Osteoblast (primary cell): ENCODE measurements around the gene COG4. TPM values are rescaled to one million over a fixed set of nuclear protein-coding genes. Genes with fewer than 3 reads are reported as not detected.

ENCODE experiments used
- DNase-seq: peaks from one replicate; pipeline ENCODE4 v3.0.0; 2011; ENCODE audit warnings: low spot score, mixed read lengths; ENCODE audit not compliant: insufficient read length; ENCODE audit errors: missing footprints
- H2AFZ ChIP-seq: 2 replicates; pipeline ENCODE4 v1.6.0; 2011; ENCODE audit warnings: mild to moderate bottlenecking, low read length
- H3K27ac ChIP-seq: 2 replicates; pipeline ENCODE4 v1.5.1; 2011; ENCODE audit warnings: mild to moderate bottlenecking, low read depth, low read length, moderate library complexity
- H3K27me3 ChIP-seq: 2 replicates; pipeline ENCODE4 v1.6.0; 2012; ENCODE audit warnings: mild to moderate bottlenecking, control low read depth, inconsistent platforms, low read length, moderate library complexity; ENCODE audit not compliant: insufficient read depth
- H3K36me3 ChIP-seq: 2 replicates; pipeline ENCODE4 v1.5.1; 2011; ENCODE audit warnings: mild to moderate bottlenecking, low read length, control low read depth, moderate library complexity; ENCODE audit not compliant: insufficient read depth
- H3K4me1 ChIP-seq: 2 replicates; pipeline ENCODE4 v1.5.1; 2011; ENCODE audit warnings: mild to moderate bottlenecking, low read length, control low read depth, moderate library complexity; ENCODE audit not compliant: insufficient read depth
- H3K4me2 ChIP-seq: 2 replicates; pipeline ENCODE4 v1.6.0; 2011; ENCODE audit warnings: mild to moderate bottlenecking, low read length; ENCODE audit not compliant: insufficient read depth
- H3K4me3 ChIP-seq: fragments of 200-600 bp; sonication (generic); 3 replicates; pipeline ENCODE4 v1.5.1; 2012; ENCODE audit warnings: mild to moderate bottlenecking, low read length, inconsistent platforms; ENCODE audit not compliant: insufficient read depth
- H3K79me2 ChIP-seq: 2 replicates; pipeline ENCODE4 v1.6.0; 2012; ENCODE audit warnings: mild to moderate bottlenecking, low read length, control low read depth, inconsistent platforms; ENCODE audit not compliant: insufficient read depth
- H3K9me3 ChIP-seq: 2 replicates; pipeline ENCODE4 v1.5.1; 2011; ENCODE audit warnings: low read depth, low read length, control low read depth
- H4K20me1 ChIP-seq: 2 replicates; pipeline ENCODE4 v1.6.0; 2012; ENCODE audit warnings: mild to moderate bottlenecking, low read length, control low read depth; ENCODE audit not compliant: insufficient read depth
- total RNA-seq: library from RNA; depleted of rRNA; stranded (reverse); fragments of >200 nt; gene quantifications from 2 replicates; pipeline ENCODE4 v1.2.3, GENCODE V29; 2012
- TF ChIP-seq, protein P1 (sequence below): IDR thresholded peaks from 2 replicates; pipeline ENCODE4 v1.5.1; 2011; ENCODE audit warnings: mild to moderate bottlenecking, low read depth, low read length, moderate library complexity; ENCODE audit errors: extremely low read depth

COG4 gene
- total RNA-seq, 1 donor = 61.5 TPM

DNA sequence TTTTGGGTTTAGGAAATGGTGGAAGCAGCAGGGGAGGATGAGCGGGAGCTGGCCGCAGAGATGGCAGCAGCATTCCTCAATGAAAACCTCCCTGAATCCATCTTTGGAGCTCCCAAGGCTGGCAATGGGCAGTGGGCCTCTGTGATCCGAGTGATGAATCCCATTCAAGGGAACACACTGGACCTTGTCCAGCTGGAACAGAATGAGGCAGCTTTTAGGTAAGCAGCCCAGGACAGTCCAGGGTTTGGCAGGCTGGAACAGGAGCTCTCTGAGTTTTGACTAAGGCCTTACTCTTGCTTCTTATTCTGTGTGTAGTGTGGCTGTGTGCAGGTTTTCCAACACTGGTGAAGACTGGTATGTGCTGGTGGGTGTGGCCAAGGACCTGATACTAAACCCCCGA is 41.7 kb upstream of the COG4 start:
- TF ChIP-seq, protein P1, sequence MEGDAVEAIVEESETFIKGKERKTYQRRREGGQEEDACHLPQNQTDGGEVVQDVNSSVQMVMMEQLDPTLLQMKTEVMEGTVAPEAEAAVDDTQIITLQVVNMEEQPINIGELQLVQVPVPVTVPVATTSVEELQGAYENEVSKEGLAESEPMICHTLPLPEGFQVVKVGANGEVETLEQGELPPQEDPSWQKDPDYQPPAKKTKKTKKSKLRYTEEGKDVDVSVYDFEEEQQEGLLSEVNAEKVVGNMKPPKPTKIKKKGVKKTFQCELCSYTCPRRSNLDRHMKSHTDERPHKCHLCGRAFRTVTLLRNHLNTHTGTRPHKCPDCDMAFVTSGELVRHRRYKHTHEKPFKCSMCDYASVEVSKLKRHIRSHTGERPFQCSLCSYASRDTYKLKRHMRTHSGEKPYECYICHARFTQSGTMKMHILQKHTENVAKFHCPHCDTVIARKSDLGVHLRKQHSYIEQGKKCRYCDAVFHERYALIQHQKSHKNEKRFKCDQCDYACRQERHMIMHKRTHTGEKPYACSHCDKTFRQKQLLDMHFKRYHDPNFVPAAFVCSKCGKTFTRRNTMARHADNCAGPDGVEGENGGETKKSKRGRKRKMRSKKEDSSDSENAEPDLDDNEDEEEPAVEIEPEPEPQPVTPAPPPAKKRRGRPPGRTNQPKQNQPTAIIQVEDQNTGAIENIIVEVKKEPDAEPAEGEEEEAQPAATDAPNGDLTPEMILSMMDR = no peak
- H3K4me1 ChIP-seq = peaks cover 24% of the 10 kb centered on the region
- H2AFZ ChIP-seq = no peak overlapping the region
- peak overlapping the region; percentile 69 for H3K27ac ChIP-seq
- DNase-seq = no peak
- no peaks in the 10 kb centered on the region for H3K9me3 ChIP-seq
- no peak overlapping the region for H3K4me2 ChIP-seq
- H3K36me3 ChIP-seq = peaks cover 95% of the 10 kb centered on the region
- H3K79me2 ChIP-seq = peaks cover 31% of the 10 kb centered on the region
- no peaks in the 10 kb centered on the region for H3K27me3 ChIP-seq
- peaks cover 12% of the 10 kb centered on the region for H4K20me1 ChIP-seq
- H3K4me3 ChIP-seq = no peak overlapping the region

DNA sequence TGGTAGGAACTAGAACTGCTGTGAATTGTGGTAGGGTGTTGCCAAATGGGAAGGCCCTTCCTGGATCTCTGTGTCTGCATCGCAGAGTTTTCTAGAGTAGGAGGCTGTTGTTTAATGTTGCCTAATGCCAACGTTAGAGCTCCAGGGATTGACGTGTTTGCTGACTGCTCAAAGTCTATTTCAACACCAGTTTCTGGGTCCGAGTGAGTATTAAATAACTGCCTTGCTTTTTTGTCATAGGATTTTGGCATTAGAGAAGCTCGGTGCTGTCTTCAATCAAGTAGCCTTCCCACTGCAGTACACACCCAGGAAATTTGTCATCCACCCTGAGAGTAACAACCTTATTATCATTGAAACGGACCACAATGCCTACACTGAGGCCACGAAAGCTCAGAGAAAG is 40.3 kb upstream of the COG4 start:
- Histone ChIP-seq H3K79me2 (peaks cover 36% of the 10 kb centered on the region), H3K4me3 (no peak overlapping the region), H3K4me2 (no peak overlapping the region), H3K4me1 (peaks cover 14% of the 10 kb centered on the region), H3K36me3 (peaks cover 94% of the 10 kb centered on the region), H3K27me3 (no peaks in the 10 kb centered on the region), H2AFZ (no peak overlapping the region), H4K20me1 (peaks cover 4% of the 10 kb centered on the region), H3K27ac (peak overlapping the region; percentile 69), H3K9me3 (no peaks in the 10 kb centered on the region)
- TF ChIP-seq, protein P1 = no peak
- DNase-seq = peak; percentile 88

DNA sequence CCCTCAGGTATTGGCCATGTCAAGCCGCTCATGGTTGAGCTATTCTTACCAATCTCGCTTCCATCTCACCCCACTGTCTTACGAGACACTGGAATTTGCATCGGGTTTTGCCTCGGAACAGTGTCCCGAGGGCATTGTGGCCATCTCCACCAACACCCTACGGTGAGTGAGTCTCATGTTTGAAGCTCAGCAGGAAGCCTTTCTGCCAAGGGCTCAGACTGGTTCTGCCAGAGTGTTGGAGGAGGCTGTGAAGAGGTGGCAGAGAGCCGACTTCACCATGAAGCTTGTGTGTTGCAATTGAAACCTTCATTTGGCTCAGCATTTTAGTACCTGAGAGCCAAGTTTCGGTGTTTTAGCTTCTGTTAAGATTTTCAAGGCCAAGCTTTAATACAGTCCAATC is 38.3 kb upstream of the COG4 start:
- TF ChIP-seq, protein P1 = no peak
- no peak for DNase-seq
- H3K4me1 ChIP-seq = peaks cover 7% of the 10 kb centered on the region

DNA sequence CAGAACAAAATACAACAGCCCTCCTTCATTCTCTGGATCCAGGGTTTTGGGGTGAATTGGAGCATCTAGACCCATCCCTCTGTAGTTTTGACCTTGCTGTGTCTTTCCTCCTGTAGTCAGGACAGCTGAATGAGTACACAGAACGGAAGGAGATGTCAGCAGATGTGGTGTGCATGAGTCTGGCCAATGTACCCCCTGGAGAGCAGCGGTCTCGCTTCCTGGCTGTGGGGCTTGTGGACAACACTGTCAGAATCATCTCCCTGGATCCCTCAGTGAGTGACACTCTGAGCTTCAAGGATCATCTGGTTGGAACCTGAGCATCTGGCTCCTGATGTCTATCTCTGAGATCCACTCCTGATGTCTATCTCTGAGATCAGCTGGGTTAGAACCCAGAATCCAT is 32.7 kb upstream of the COG4 start:
- no peak overlapping the region for H2AFZ ChIP-seq
- TF ChIP-seq, protein P1 = no peak
- H3K79me2 ChIP-seq = peaks cover 63% of the 10 kb centered on the region
- peaks cover 89% of the 10 kb centered on the region for H3K36me3 ChIP-seq
- H3K4me2 ChIP-seq = no peak overlapping the region
- H3K27me3 ChIP-seq = no peaks in the 10 kb centered on the region
- H3K9me3 ChIP-seq = no peaks in the 10 kb centered on the region
- no peak for DNase-seq
- H3K4me3 ChIP-seq = no peak overlapping the region
- peak overlapping the region; percentile 35 for H3K27ac ChIP-seq
- H3K4me1 ChIP-seq = peaks cover 24% of the 10 kb centered on the region
- H4K20me1 ChIP-seq = peaks cover 18% of the 10 kb centered on the region

More for the DNA sequence above, 38.3 kb upstream of the COG4 start:
- Histone ChIP-seq H3K4me3 (no peak overlapping the region), H4K20me1 (peaks cover 4% of the 10 kb centered on the region), H3K27me3 (no peaks in the 10 kb centered on the region), H3K36me3 (peaks cover 95% of the 10 kb centered on the region), H3K9me3 (no peaks in the 10 kb centered on the region), H3K4me2 (no peak overlapping the region), H3K27ac (peak overlapping the region; percentile 30), H3K79me2 (peaks cover 46% of the 10 kb centered on the region), H2AFZ (no peak overlapping the region)
